Esophagus squamous epithelium (tissue), 5 donors: ENCODE data around the gene ANGPTL7. TPM values are rescaled to one million over a fixed set of nuclear protein-coding genes. Genes with fewer than 3 reads are reported as not detected.

Source experiments
- DNase-seq: peaks from one replicate; lab custom pipeline; 2025; lab: John Stamatoyannopoulos, UW
- H3K27ac ChIP-seq, 4 donors: fragments of 200-600 bp; sonication (generic); one replicate each; pipeline ENCODE4 v1.5.1; 2016 to 2019; ENCODE audit warnings: mild to moderate bottlenecking in 1 of 4
- H3K27me3 ChIP-seq, 4 donors: fragments of 200-600 bp; sonication (generic); 1 replicate in 3 of 4; 2 replicates in 1 of 4; pipeline versions ENCODE4 v1.5.1 to v1.6.0; 2017 to 2021; ENCODE audit warnings: antibody characterized with exemption in 1 of 4
- H3K36me3 ChIP-seq, 3 donors: fragments of 200-600 bp; sonication (generic); one replicate each; pipeline ENCODE4 v1.5.1; 2016 to 2019
- H3K4me1 ChIP-seq, 3 donors: fragments of 200-600 bp; sonication (generic); one replicate each; pipeline ENCODE4 v1.5.1; 2017 to 2019
- H3K4me3 ChIP-seq, 4 donors: fragments of 200-600 bp; sonication (generic); 1 replicate in 3 of 4; 2 replicates in 1 of 4; pipeline ENCODE4 v1.5.1; 2016 to 2019; ENCODE audit warnings: mild to moderate bottlenecking in 2 of 4, moderate library complexity in 1 of 4
- H3K9me3 ChIP-seq, 3 donors: fragments of 200-600 bp; sonication (generic); one replicate each; pipeline ENCODE4 v1.5.1; 2016 to 2019
- POLR2A ChIP-seq, 4 donors: fragments of 450-650 bp; IDR thresholded peaks; one replicate each; pipeline ENCODE4 v1.6.1; 2017; ENCODE audit warnings: antibody characterized with exemption in 4 of 4, mild to moderate bottlenecking in 4 of 4, moderate library complexity in 3 of 4
- WGBS, 2 donors: methylation state at CpG; one replicate each; pipeline ENCODE4 v1.1.5; 2018; 5-methylcytosine and 5-hydroxymethylcytosine counted together
- intact Hi-C: fragments of 100-400 bp; cut with DNase I; formaldehyde crosslinking; loops from one replicate; pipeline ENCODE4 v1.15.0; 2022
- total RNA-seq, 4 donors: library from RNA; depleted of rRNA; stranded (reverse); fragments of >200 nt; gene quantifications; one replicate each; pipeline ENCODE4 v1.1.0, GENCODE V29; 2016
- TF ChIP-seq, protein P1 (sequence below), 6 experiments: fragments of 450-650 bp in 4 of 6; fragments of 200-600 bp in 2 of 6; sonication (generic) in 2 of 6; IDR thresholded peaks; one replicate each; pipeline ENCODE4 v1.5.1; 2016 to 2019; ENCODE audit warnings: antibody characterized with exemption in 6 of 6, mild to moderate bottlenecking in 4 of 6, moderate library complexity in 4 of 6
- donor health status: DM: yes; HTN: yes; CAD: no.

ANGPTL7 gene
- total RNA-seq, 4 donors from 2014 or later, result 1.2 to 1.3 TPM; not detected in 2

DNA sequence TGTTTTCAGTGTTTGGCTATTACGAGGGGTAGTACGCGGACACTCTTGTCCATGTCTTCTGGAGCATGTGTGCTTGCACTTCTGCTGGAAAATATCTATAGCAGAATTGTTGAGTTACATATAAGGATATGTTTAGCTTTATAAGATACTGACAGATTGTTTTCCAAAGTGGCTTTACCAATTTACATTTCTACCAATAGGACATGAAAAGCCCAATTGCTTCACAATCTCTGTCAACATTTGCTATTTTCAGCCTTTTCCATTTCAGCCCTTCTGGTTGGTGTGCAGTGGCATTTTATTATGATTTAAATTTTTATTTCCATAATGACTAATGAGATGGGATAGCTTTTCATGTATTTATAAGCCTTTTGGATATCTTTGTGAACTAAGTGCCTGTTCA is 6.3 kb upstream of the ANGPTL7 start:
- no peak for DNase-seq

DNA sequence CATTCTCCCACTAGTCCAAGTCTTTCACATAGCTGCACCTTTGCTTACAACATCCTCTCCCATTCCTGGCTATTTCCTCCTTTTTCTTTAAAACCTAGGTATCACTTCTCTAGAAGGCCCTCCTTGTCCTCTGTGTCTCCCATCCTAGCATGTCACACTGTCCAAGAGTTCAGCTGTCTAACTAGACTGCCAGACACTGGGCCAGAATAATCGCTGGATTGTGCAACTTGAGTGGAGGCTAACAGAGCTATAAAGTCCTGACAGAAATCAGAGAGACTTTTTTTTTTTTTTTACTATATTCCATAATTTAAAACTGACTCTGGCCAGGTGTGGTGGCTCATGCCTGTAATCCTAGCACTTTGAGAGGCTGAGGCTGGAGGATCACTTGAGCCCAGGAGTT is 4.2 kb upstream of the ANGPTL7 start:
- TF ChIP-seq, protein P1, sequence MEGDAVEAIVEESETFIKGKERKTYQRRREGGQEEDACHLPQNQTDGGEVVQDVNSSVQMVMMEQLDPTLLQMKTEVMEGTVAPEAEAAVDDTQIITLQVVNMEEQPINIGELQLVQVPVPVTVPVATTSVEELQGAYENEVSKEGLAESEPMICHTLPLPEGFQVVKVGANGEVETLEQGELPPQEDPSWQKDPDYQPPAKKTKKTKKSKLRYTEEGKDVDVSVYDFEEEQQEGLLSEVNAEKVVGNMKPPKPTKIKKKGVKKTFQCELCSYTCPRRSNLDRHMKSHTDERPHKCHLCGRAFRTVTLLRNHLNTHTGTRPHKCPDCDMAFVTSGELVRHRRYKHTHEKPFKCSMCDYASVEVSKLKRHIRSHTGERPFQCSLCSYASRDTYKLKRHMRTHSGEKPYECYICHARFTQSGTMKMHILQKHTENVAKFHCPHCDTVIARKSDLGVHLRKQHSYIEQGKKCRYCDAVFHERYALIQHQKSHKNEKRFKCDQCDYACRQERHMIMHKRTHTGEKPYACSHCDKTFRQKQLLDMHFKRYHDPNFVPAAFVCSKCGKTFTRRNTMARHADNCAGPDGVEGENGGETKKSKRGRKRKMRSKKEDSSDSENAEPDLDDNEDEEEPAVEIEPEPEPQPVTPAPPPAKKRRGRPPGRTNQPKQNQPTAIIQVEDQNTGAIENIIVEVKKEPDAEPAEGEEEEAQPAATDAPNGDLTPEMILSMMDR (IDR thresholded peaks at IDR 0.05), result no peak
- TF ChIP-seq POLR2A (IDR thresholded peaks at IDR 0.05), result no peak
- DNase-seq, result no peak
- intact Hi-C loops, result no loop called here

More for the DNA sequence above, 6.3 kb upstream of the ANGPTL7 start:
- no peak overlapping the region for H3K4me3 ChIP-seq
- WGBS, 2 donors, result 96% methylated on average over 3 of the region's 3 CpGs
- H3K4me1 ChIP-seq, result peaks cover 0 to 20% (median 0%) of the 10 kb centered on the region in 3 donors
- intact Hi-C loops, result no loop called here
- TF ChIP-seq, protein P1 (IDR thresholded peaks at IDR 0.05), result no peak
- no peak for TF ChIP-seq POLR2A (IDR thresholded peaks at IDR 0.05)
- peaks cover 0 to 77% (median 0%) of the 10 kb centered on the region in 3 donors for H3K36me3 ChIP-seq
- no peaks in the 10 kb centered on the region for H3K27me3 ChIP-seq
- no peaks in the 10 kb centered on the region for H3K9me3 ChIP-seq
- H3K27ac ChIP-seq, result no peak overlapping the region

DNA sequence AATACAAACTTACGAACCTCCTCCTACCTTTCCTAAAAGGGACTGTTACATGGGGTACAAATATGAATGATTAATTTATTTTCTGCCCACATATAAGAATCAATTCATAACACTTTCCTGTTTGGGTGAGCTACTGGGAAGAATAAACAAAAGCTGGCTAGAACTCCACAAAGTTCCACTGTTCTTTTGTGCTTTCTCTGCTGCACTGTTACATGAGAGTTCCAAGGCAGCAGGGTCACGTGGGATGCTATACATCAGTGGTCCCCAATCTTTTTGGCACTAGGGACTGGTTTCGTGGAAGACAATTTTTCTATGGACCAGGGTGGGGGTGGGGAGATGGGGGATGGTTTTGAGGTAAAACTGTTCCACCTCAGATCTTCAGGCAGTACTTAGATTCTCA is 2.2 kb upstream of the ANGPTL7 start:
- H3K4me3 ChIP-seq, result no peak overlapping the region
- intact Hi-C loops, result no loop called here
- H3K36me3 ChIP-seq, result peaks cover 0 to 80% (median 0%) of the 10 kb centered on the region in 3 donors
- H3K9me3 ChIP-seq, result no peaks in the 10 kb centered on the region
- TF ChIP-seq POLR2A (IDR thresholded peaks at IDR 0.05), result no peak
- TF ChIP-seq, protein P1 (IDR thresholded peaks at IDR 0.05), result no peak
- WGBS, 2 donors, result 87 to 89% methylated on average over 2 of the region's 3 CpGs
- H3K4me1 ChIP-seq, result peaks cover 0 to 6% (median 0%) of the 10 kb centered on the region in 3 donors
- no peaks in the 10 kb centered on the region for H3K27me3 ChIP-seq
- DNase-seq, result no peak
- H3K27ac ChIP-seq, result no peak overlapping the region

More for the DNA sequence above, 4.2 kb upstream of the ANGPTL7 start:
- Histone ChIP-seq H3K4me1 (peaks cover 0 to 6% (median 0%) of the 10 kb centered on the region in 3 donors), H3K36me3 (peaks cover 0 to 80% (median 0%) of the 10 kb centered on the region in 3 donors), H3K27ac (no peak overlapping the region), H3K4me3 (no peak overlapping the region), H3K9me3 (no peaks in the 10 kb centered on the region), H3K27me3 (no peaks in the 10 kb centered on the region)
- 75 to 100% methylated on average over 1 of the region's 1 CpG for WGBS, 2 donors

DNA sequence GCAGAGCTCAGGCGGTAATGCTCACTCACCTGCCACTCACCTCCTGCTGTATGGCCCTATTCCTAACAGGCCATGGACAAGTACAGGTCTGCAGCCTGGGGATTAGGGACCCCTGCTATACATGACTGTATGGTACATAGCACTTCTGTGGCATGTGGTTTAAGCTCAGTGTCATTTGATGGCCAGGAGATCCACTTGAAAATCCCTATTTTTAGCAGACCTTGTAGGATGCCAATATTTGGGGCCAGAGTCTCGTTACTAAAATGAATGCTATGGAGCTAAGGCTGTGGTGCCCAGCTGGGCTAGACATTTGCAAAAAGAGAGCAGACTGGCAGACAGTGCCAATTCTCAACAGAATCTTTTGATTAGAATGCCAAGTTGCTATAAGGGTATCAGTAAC is 1.7 kb upstream of the ANGPTL7 start:
- Histone ChIP-seq H3K4me1 (peaks cover 0 to 6% (median 0%) of the 10 kb centered on the region in 3 donors), H3K4me3 (no peak overlapping the region), H3K36me3 (peaks cover 0 to 82% (median 0%) of the 10 kb centered on the region in 3 donors), H3K27ac (no peak overlapping the region), H3K27me3 (no peaks in the 10 kb centered on the region), H3K9me3 (no peaks in the 10 kb centered on the region)
- TF ChIP-seq POLR2A (IDR thresholded peaks at IDR 0.05), result no peak
- TF ChIP-seq, protein P1 (IDR thresholded peaks at IDR 0.05), result no peak
- intact Hi-C loops, result no loop called here
- 67 to 75% methylated on average over 1 to 2 of the region's 2 CpGs for WGBS, 2 donors
- no peak for DNase-seq

DNA sequence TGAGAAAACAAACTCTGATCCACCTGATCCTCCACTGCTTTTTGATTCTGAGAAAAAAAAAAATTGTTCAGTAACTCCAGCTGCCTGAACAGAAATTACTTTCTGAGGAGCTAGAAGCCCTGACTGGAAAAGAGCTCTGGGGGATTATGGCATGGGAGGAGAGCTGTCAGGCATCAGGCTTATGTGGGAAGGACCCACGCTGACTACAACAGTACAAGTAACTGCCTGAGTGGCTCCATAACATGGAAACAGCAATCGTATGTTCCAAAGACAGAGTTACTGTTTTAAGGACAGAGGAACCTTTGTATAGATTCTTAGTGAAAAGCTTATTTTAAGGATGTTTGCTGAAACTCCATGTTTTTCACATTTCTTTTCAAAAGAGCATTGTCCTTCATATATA is 1.2 kb upstream of the ANGPTL7 start:
- intact Hi-C loops, result no loop called here
- H3K27me3 ChIP-seq, result no peaks in the 10 kb centered on the region
- TF ChIP-seq, protein P1 (IDR thresholded peaks at IDR 0.05), result no peak
- no peak for TF ChIP-seq POLR2A (IDR thresholded peaks at IDR 0.05)
- no peaks in the 10 kb centered on the region for H3K9me3 ChIP-seq
- 44 to 89% methylated on average over 2 of the region's 2 CpGs for WGBS, 2 donors
- H3K36me3 ChIP-seq, result peaks cover 0 to 83% (median 0%) of the 10 kb centered on the region in 3 donors
- H3K4me3 ChIP-seq, result no peak overlapping the region
- H3K27ac ChIP-seq, result no peak overlapping the region
- peaks cover 0 to 6% (median 0%) of the 10 kb centered on the region in 3 donors for H3K4me1 ChIP-seq
- no peak for DNase-seq
